Activated naive CD8-positive, alpha-beta T cell treated with anti-CD3 and anti-CD28 coated beads, Interleukin-2, amount 10 ng/mL, durations not matched to agents 7 days and 5 days (primary cell): ENCODE data around the gene MFN2. TPM values are rescaled to one million over a fixed set of nuclear protein-coding genes. Genes with fewer than 3 reads are reported as not detected.
A peak's percentile ranks its signal among the peaks of the same experiment; 100 is the strongest.

ENCODE experiments used
- ATAC-seq: fragments of 150-1000 bp; cut with Tn5 transposase; one replicate; pipeline ENCODE4 v1.10.0; 2021; ENCODE audit warnings: low read depth, moderate library complexity
- POLR2A ChIA-PET: fragments of 350-600 bp; sonication (Branson Sonifier 250); formaldehyde crosslinking; loops from one replicate; lab custom pipeline; 2021; ENCODE audit warnings: antibody characterized with exemption; lab: Charles Lee
- DNase-seq: peaks from one replicate; pipeline ENCODE4 v3.0.0; 2021
- H3K27ac Mint-ChIP-seq: one replicate; pipeline ENCODE4 v1.8.0; 2022; ENCODE audit warnings: mild to moderate bottlenecking, mixed read lengths
- H3K27me3 Mint-ChIP-seq: one replicate; pipeline ENCODE4 v1.8.0; 2022; ENCODE audit warnings: mild to moderate bottlenecking, moderate library complexity, mixed read lengths
- H3K36me3 Mint-ChIP-seq: one replicate; pipeline ENCODE4 v1.8.0; 2021; ENCODE audit warnings: mild to moderate bottlenecking, mixed read lengths
- H3K4me1 Mint-ChIP-seq: one replicate; pipeline ENCODE4 v1.8.0; 2021; ENCODE audit warnings: mixed read lengths
- H3K4me3 Mint-ChIP-seq: one replicate; pipeline ENCODE4 v1.8.0; 2022; ENCODE audit warnings: mild to moderate bottlenecking, moderate library complexity, mixed read lengths
- H3K9me3 Mint-ChIP-seq: one replicate; pipeline ENCODE4 v1.8.0; 2021; ENCODE audit warnings: mixed read lengths
- total RNA-seq, 2 experiments: library from RNA; stranded (reverse); gene quantifications; one replicate each; pipeline ENCODE4 v1.2.3, GENCODE V29; 2021

MFN2 gene
- total RNA-seq, 2 experiments from 2014 or later: 51.4 TPM

DNA sequence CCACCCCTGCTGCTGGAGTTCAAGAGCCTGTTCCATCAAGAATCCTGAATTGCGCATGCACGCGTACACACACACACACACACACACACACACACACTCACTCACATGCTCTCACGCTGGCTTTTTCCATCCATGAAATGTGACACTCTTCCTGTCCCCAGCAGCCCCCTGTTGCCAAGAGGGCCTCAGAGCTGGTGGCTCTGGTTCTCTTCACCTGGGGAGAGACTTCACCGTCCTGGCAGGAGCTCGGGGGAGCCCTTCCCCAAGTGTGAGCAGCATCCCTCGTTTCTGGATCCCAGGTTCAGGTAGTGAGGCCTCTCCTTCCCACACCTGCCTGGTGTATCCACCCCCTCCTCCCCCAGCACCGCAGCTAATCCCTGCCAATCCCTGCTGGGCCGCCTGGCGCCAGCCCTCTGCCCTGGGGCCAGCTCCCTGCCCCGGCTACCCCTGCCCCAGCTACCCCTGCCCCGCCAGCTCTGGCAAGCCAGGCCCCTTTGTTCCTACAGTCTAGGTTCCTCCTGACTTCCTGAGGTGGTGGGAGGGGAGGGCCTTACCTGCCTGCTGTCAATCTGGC is 35.8 kb upstream of the MFN2 start:
- Mint-ChIP-seq H3K27ac (no peak overlapping the region), H3K4me1 (peaks cover 2% of the 10 kb centered on the region), H3K4me3 (no peak overlapping the region), H3K36me3 (peaks cover 19% of the 10 kb centered on the region), H3K27me3 (no peaks in the 10 kb centered on the region), H3K9me3 (peaks cover 7% of the 10 kb centered on the region)
- no peak for DNase-seq
- no peak for ATAC-seq
- POLR2A ChIA-PET: no interaction called here

DNA sequence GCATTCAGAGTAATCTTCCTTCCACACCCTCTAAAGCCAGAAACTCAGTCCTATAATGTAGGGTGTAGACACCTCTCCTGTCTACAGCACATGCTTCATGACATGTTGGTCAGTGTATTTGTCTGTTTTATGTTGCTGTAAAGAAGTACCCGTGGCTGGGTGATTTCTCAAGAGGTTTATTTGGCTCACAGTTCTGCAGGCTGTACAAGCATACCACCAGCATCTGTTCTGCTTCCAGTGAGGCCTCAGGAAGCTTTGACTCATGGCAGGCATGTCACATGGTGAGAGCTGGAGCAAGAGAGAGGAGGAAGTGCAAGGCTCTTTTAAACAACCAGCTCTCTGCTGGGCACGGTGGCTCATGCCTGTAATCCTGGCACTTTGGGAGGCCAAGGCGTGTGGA is 33.6 kb upstream of the MFN2 start:
- H3K9me3 Mint-ChIP-seq: peaks cover 7% of the 10 kb centered on the region
- no peak overlapping the region for H3K4me3 Mint-ChIP-seq
- peaks cover 2% of the 10 kb centered on the region for H3K4me1 Mint-ChIP-seq
- no peak overlapping the region for H3K27ac Mint-ChIP-seq
- H3K27me3 Mint-ChIP-seq: no peaks in the 10 kb centered on the region
- H3K36me3 Mint-ChIP-seq: peaks cover 19% of the 10 kb centered on the region
- ATAC-seq (no peak), DNase-seq (no peak)
- POLR2A ChIA-PET: interaction anchor here (0.7 kb wide), 1 partner anchor 682 kb away, joined by 3 read pairs; no protein-coding TSS in a partner anchor

DNA sequence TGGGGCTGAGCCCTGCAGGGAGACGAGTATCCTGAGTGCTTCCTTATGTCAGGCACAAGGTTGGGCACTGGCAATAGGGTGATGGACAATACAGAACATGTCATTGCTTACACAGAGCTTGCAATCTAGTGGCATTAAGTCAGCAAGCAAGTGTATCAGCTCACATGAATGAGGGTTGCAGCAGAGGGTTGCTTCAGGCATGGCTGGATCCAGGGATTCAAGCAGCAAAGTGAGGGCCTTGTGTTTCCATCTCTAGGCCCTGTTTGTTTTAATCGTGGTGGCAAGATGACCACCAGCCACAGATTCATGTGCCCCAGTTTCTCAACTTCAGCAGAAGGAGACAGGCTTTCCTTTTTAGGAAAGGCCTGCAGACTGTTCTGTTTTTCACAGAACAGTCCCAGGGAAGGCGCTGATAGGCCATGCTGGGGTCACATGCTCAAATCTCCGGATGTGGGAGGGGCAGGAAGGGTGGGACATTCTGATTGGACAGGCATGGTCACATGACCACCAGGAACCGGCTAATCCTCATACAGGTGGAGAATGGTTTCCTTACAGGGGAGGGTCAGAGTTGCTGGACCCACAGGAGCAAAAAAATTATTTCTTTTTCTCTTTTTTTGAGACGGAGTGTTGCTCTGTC is 31.3 kb upstream of the MFN2 start:
- ATAC-seq: no peak
- DNase-seq: no peak
- Mint-ChIP-seq H3K4me3 (no peak overlapping the region), H3K27me3 (no peaks in the 10 kb centered on the region), H3K36me3 (peaks cover 19% of the 10 kb centered on the region), H3K4me1 (peaks cover 2% of the 10 kb centered on the region), H3K9me3 (peaks cover 7% of the 10 kb centered on the region), H3K27ac (no peak overlapping the region)
- POLR2A ChIA-PET: interaction anchor here (1.8 kb wide), 1 partner anchor 39 kb away, joined by 6 read pairs; no protein-coding TSS in a partner anchor

DNA sequence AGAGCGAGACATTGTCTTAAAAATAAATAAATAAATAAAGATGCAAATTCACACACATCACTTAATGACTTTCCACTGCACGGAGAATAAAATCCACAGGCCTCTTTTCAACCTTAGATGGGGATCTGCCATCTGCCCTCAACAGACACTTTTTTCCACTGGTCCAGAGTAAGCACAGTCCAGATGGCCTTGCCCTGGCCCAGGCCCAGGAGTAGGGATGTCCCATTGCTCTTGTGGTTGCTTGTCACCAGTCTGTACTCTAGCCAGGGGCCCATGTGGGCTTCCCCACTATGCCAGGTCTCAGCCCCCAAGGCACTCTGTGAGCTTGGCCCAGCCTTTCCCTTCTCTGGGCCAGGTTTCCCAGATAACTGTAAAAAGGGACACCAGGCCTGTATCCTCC is 28.3 kb upstream of the MFN2 start:
- H3K4me1 Mint-ChIP-seq: no peaks in the 10 kb centered on the region
- no peak for ATAC-seq
- H3K27ac Mint-ChIP-seq: no peak overlapping the region
- no peaks in the 10 kb centered on the region for H3K27me3 Mint-ChIP-seq
- H3K4me3 Mint-ChIP-seq: no peak overlapping the region
- POLR2A ChIA-PET: interaction anchor here (1.0 kb wide), 1 partner anchor 79 kb away, joined by 3 read pairs; no protein-coding TSS in a partner anchor
- peaks cover 1% of the 10 kb centered on the region for H3K9me3 Mint-ChIP-seq
- DNase-seq: no peak
- H3K36me3 Mint-ChIP-seq: peaks cover 10% of the 10 kb centered on the region

DNA sequence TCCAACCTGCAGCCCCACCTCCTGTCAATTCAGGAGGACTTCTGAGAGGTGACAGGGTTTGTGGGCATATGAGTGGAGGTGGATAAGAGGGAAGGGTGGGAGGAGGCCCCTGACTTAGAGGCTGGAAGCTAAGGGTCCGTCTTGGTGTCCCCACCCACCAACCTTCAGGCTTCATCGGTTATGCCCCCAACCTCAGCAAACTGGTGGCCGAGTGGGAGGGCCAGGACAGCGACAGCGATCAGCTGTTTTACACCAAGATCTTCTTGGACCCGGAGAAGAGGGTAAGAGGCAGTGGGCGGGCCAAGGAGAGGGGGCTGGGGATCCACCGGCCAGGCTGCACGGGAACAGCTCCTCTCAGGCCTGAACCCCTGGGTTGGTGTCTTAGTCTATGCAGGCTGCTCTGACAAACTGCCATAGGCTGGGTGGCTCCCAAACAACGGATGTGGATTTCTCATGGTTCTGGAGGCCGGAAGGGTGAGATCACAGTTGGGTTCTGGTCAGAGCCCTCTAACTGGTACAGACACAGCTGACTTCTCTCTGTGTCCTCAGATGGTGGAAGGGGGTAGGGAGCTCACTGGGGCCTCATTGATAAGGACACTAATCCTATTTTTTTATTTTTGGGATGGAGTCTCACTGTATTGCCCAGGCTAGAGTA is 27.7 kb upstream of the MFN2 start:
- Mint-ChIP-seq H3K4me1 (peaks cover 2% of the 10 kb centered on the region), H3K27me3 (no peaks in the 10 kb centered on the region), H3K36me3 (peaks cover 7% of the 10 kb centered on the region), H3K4me3 (no peak overlapping the region), H3K27ac (no peak overlapping the region), H3K9me3 (peaks cover 1% of the 10 kb centered on the region)
- DNase-seq (no peak), ATAC-seq (no peak)
- POLR2A ChIA-PET: interaction anchor here (1.0 to 1.2 kb wide), 2 partner anchors 43 to 79 kb away, joined by 3 to 4 read pairs; no protein-coding TSS in a partner anchor

DNA sequence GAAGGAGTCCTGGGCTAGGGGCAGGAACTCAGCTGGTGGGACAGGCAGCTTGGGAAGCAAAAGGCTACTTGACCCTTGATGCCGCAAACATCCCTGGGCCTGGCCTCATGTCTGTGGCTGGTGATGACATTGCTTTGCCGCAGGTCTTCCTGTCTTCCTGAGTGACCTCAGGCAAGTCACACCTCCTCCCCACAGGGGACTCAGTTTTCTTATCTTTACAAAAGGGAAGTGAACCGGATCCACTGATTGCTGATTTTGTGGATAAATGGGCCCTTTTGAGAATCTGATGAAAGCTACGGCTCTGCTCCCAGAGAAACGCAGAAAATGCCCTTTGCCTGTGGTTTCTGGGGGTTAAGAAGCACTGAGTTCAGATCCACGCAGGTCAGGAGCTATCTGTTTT is 25.0 kb upstream of the MFN2 start:
- ATAC-seq: no peak
- no peak for DNase-seq
- Mint-ChIP-seq H3K27me3 (no peaks in the 10 kb centered on the region), H3K27ac (no peak overlapping the region), H3K36me3 (no peaks in the 10 kb centered on the region), H3K4me3 (no peak overlapping the region), H3K9me3 (no peaks in the 10 kb centered on the region), H3K4me1 (peaks cover 2% of the 10 kb centered on the region)
- POLR2A ChIA-PET: no interaction called here

DNA sequence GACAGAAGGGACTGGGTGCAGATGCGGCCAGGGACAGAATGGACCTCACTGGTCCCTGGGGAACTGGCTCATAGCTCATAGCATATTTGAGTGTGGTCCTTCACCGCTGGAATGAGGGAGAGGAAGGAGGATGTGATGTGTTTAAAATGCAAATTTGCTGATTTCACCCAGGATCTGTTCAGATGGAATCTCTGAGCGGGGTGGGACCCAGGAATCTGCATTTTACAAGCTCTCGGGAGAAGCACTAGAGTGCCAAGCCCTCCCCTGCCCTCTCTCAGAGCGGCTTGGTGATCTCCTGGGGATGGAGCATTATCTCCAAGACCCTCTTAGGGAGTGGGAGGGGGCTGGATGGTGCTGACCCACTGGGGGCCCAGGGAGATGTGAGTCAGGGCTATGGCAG is 22.8 kb upstream of the MFN2 start:
- ATAC-seq (no peak), DNase-seq (no peak)
- H3K9me3 Mint-ChIP-seq: no peaks in the 10 kb centered on the region
- H3K27ac Mint-ChIP-seq: no peak overlapping the region
- POLR2A ChIA-PET: no interaction called here
- no peaks in the 10 kb centered on the region for H3K27me3 Mint-ChIP-seq
- H3K4me1 Mint-ChIP-seq: peaks cover 2% of the 10 kb centered on the region
- no peak overlapping the region for H3K4me3 Mint-ChIP-seq
- H3K36me3 Mint-ChIP-seq: no peaks in the 10 kb centered on the region

DNA sequence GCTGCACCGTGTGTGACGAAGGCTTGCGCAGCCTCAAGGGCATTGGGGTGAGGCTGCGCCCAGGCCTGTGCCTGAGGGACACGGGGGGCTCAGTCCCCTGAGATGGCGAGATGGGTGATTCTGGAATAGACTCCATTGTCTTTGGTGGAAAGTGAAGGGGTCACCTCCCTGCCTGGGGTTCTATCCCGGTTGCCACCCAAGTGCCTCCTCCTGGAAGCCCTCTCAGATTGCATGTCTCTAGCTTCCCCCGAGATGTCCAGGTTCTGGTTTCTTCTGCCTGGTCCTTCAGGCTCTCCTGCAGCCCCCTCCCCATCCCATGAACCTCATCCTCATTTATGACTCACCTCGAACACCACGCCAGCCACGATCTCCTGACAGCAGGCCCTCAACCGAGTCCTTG is 22.3 kb upstream of the MFN2 start:
- Mint-ChIP-seq H3K27ac (no peak overlapping the region), H3K4me1 (peaks cover 2% of the 10 kb centered on the region), H3K4me3 (no peak overlapping the region), H3K9me3 (no peaks in the 10 kb centered on the region), H3K36me3 (no peaks in the 10 kb centered on the region), H3K27me3 (no peaks in the 10 kb centered on the region)
- POLR2A ChIA-PET: interaction anchor here (1.0 kb wide), 1 partner anchor 48 kb away, joined by 3 read pairs; no protein-coding TSS in a partner anchor
- no peak for ATAC-seq
- no peak for DNase-seq

DNA sequence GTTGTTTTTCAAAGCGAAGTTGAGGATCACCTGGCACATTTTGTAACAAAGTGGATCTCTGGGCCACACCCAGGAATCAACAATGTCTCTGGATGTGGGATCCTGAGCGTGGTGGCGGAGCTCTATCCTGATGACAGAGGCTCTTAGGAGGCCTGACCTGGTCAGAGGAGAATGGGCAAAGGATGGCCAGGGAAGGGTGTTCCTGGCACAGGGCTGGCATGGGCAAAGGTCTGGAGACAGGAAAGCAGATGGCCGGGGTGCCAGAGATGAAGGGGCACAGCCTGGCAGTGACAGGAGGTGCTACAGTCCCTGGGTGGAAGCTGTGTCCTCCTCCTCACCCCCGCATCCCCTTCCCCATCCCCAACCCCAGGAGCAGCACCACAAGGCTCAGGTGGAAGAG is 20.0 kb upstream of the MFN2 start:
- DNase-seq (no peak), ATAC-seq (no peak)
- Mint-ChIP-seq H3K27ac (no peak overlapping the region), H3K4me1 (peaks cover 2% of the 10 kb centered on the region), H3K36me3 (peaks cover 3% of the 10 kb centered on the region), H3K4me3 (no peak overlapping the region), H3K27me3 (no peaks in the 10 kb centered on the region), H3K9me3 (no peaks in the 10 kb centered on the region)
- POLR2A ChIA-PET: interaction anchor here (1.5 to 2.3 kb wide), 2 partner anchors 50 to 52 kb away, joined by 6 to 9 read pairs; no protein-coding TSS in a partner anchor

DNA sequence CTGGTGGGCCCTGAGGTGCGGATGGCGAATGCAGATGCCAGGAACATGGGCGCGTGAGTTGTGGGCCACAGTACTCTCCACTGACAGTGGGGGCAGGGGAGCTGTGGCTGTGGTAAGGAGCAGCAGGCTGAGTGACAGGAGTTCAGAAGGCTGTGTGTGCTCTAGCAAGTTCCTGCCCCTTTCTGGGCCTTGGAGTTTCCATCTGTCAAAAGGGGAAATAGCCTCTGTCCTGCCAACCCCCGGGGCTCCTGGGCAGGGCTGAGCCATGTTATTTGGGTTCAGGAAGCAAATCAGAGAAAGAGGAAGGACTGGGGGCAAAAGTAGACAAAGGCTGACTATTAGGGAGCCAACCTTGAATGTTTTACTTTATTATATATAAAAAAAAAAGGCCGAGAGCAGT is 19.5 kb upstream of the MFN2 start:
- Mint-ChIP-seq H3K36me3 (peaks cover 3% of the 10 kb centered on the region), H3K4me3 (no peak overlapping the region), H3K27ac (no peak overlapping the region), H3K9me3 (no peaks in the 10 kb centered on the region), H3K4me1 (peaks cover 2% of the 10 kb centered on the region), H3K27me3 (no peaks in the 10 kb centered on the region)
- POLR2A ChIA-PET: interaction anchor here (1.5 to 2.3 kb wide), 2 partner anchors 51 to 53 kb away, joined by 6 to 9 read pairs; no protein-coding TSS in a partner anchor
- ATAC-seq: peak; percentile 22
- no peak for DNase-seq

DNA sequence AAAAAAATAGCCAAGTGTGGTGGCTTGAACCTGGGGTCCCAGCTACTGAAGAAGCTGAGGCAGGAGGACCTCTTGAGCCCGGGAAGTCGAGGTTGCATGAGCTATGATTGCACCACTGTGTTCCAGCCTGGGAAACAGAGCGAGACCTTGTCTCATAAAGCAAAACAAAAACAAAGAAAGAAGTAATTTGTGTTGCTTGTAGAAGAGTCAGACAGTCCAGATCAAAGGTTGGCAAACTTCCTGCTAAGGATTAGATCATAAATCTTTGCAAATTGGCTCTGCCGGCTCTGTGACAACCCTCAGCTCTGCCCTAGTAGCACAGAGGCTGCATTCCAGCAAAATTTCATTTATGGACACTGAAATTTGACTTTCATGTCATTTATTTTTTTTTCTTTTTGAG is 19.0 kb upstream of the MFN2 start:
- no peaks in the 10 kb centered on the region for H3K9me3 Mint-ChIP-seq
- DNase-seq (no peak), ATAC-seq (no peak)
- peaks cover 3% of the 10 kb centered on the region for H3K36me3 Mint-ChIP-seq
- H3K4me1 Mint-ChIP-seq: peaks cover 2% of the 10 kb centered on the region
- H3K27ac Mint-ChIP-seq: no peak overlapping the region
- no peaks in the 10 kb centered on the region for H3K27me3 Mint-ChIP-seq
- no peak overlapping the region for H3K4me3 Mint-ChIP-seq
- POLR2A ChIA-PET: interaction anchor here (1.5 to 2.3 kb wide), 2 partner anchors 51 to 53 kb away, joined by 6 to 9 read pairs; no protein-coding TSS in a partner anchor

DNA sequence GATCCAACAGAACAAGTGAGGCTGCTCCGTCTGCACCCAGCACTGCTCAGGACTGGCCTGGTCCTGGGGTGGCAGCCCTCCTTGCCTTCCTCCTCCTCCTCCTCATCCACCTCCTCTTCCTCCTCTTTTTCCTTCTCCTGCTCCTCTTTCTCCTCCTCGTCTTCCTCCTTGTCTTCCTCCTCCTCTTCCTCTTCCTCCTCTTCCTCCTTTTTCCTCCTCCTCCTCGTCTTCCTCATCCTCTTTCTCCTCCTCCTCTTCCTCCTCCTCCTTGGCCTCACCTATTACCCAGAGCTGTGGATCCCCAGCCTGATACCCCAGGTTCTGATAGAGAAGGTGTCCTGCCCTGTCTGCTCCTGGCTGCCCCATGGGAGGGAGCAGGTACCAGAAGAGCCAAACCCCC is 16.6 kb upstream of the MFN2 start:
- H3K9me3 Mint-ChIP-seq: no peaks in the 10 kb centered on the region
- POLR2A ChIA-PET: no interaction called here
- peaks cover 3% of the 10 kb centered on the region for H3K36me3 Mint-ChIP-seq
- no peak overlapping the region for H3K4me3 Mint-ChIP-seq
- H3K4me1 Mint-ChIP-seq: no peaks in the 10 kb centered on the region
- H3K27me3 Mint-ChIP-seq: no peaks in the 10 kb centered on the region
- no peak for DNase-seq
- peak overlapping the region; percentile 67 for H3K27ac Mint-ChIP-seq
- ATAC-seq: no peak

DNA sequence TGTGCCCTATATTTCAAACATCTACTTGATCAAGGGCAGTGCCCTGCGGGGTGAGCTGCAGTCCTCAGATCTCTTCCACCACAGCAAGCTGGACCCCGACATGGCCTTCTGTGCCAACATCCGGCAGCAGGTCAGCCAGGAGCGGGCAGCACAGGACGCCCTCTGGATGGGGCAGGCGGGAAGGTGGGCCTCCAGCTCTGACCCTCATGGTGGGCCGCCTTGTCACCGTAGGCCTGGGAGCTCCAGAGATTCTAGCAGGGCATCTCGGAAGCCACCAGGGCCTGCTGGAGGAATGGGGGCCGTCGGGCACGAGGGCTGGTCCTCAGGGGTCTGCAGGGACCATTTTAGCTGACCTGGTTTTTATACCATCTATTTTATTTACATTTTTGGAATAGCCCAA is 15.6 kb upstream of the MFN2 start:
- Mint-ChIP-seq H3K4me3 (no peak overlapping the region), H3K36me3 (peaks cover 3% of the 10 kb centered on the region), H3K27me3 (no peaks in the 10 kb centered on the region), H3K27ac (no peak overlapping the region), H3K9me3 (no peaks in the 10 kb centered on the region), H3K4me1 (no peaks in the 10 kb centered on the region)
- POLR2A ChIA-PET: interaction anchor here (0.7 kb wide), 1 partner anchor 57 kb away, joined by 3 read pairs; no protein-coding TSS in a partner anchor
- ATAC-seq (no peak), DNase-seq (no peak)
